Measurements from ENCODE around the gene MRGPRX2.

MRGPRX2 gene

GRCh38 chr11:19060629-19061028 is at the start of gene MRGPRX2:
Gene MRGPRX2, minus strand, starts transcription at chr11:19060717. Its CDS starts 4,315 bp downstream, at chr11:19056402.
- Histone ChIP-seq H3K9me3 (no peaks in the 10 kb centered on the region), H3K4me1 (ENCODE audit: control insufficient read depth in 1 of 2, insufficient read depth in 1 of 2, low read depth in 1 of 2, low read length in 1 of 2) (no peaks in the 10 kb centered on the region), H3K27ac (no peak within 1 kb of the TSS), H3K27me3 (peaks cover 69% of the 10 kb centered on the region), H3K36me3 (no peaks in the 10 kb centered on the region), H3K4me3 (ENCODE audit: low read depth in 1 of 2, low read length in 1 of 2) (no peak within 1 kb of the TSS)
- TF ChIP-seq CTCF (IDR thresholded peaks at IDR 0.05), result no peak

GRCh38 chr11:19110295-19110694 is 49.8 kb upstream of the MRGPRX2 start:
- TF ChIP-seq CTCF (IDR thresholded peaks at IDR 0.05), result no peak
- peaks cover 32 to 34% of the 10 kb centered on the region in 2 experiments for H3K4me1 ChIP-seq (ENCODE audit: control insufficient read depth in 1 of 2, insufficient read depth in 1 of 2, low read depth in 1 of 2, low read length in 1 of 2)
- no peaks in the 10 kb centered on the region for H3K27me3 ChIP-seq
- H3K9me3 ChIP-seq, result no peaks in the 10 kb centered on the region
- no peaks in the 10 kb centered on the region for H3K36me3 ChIP-seq
- H3K27ac ChIP-seq, result no peak overlapping the region
- H3K4me3 ChIP-seq (ENCODE audit: low read depth in 1 of 2, low read length in 1 of 2), result no peak overlapping the region

- Histone ChIP-seq H3K9me3 (no peaks in the 10 kb centered on the region), H3K27me3 (no peaks in the 10 kb centered on the region), H3K27ac (no peak overlapping the region), H3K4me3 (ENCODE audit: low read depth in 1 of 2, low read length in 1 of 2) (no peak overlapping the region), H3K4me1 (ENCODE audit: control insufficient read depth in 1 of 2, insufficient read depth in 1 of 2, low read depth in 1 of 2, low read length in 1 of 2) (peaks cover 42 to 44% of the 10 kb centered on the region in 2 experiments), H3K36me3 (no peaks in the 10 kb centered on the region)
- no peak for TF ChIP-seq CTCF (IDR thresholded peaks at IDR 0.05)
These were observed 46.6 kb upstream of the MRGPRX2 start for GRCh38 chr11:19107125-19107524.

- Histone ChIP-seq H3K9me3 (no peaks in the 10 kb centered on the region), H3K4me1 (ENCODE audit: control insufficient read depth in 1 of 2, insufficient read depth in 1 of 2, low read depth in 1 of 2, low read length in 1 of 2) (peaks cover 38 to 40% of the 10 kb centered on the region in 2 experiments), H3K4me3 (ENCODE audit: low read depth in 1 of 2, low read length in 1 of 2) (no peak overlapping the region), H3K27ac (no peak overlapping the region), H3K27me3 (peaks cover 6% of the 10 kb centered on the region), H3K36me3 (no peaks in the 10 kb centered on the region)
- no peak for TF ChIP-seq CTCF (IDR thresholded peaks at IDR 0.05)
These were observed 44.5 kb upstream of the MRGPRX2 start for GRCh38 chr11:19105011-19105410.

- peaks cover 17% of the 10 kb centered on the region in 2 experiments for H3K4me1 ChIP-seq (ENCODE audit: control insufficient read depth in 1 of 2, insufficient read depth in 1 of 2, low read depth in 1 of 2, low read length in 1 of 2)
- H3K4me3 ChIP-seq (ENCODE audit: low read depth in 1 of 2, low read length in 1 of 2), result no peak overlapping the region
- no peaks in the 10 kb centered on the region for H3K9me3 ChIP-seq
- peaks cover 11% of the 10 kb centered on the region for H3K27me3 ChIP-seq
- no peak overlapping the region for H3K27ac ChIP-seq
- no peak for TF ChIP-seq CTCF (IDR thresholded peaks at IDR 0.05)
- H3K36me3 ChIP-seq, result no peaks in the 10 kb centered on the region
These were observed 42.0 kb upstream of the MRGPRX2 start for GRCh38 chr11:19102521-19102900.
